Prostate gland (tissue), 2 donors: ENCODE results near the gene AQP5.

Experiments
- CTCF ChIP-seq, 4 experiments: fragments of 200-600 bp in 2 of 4; fragments of 450-650 bp in 2 of 4; sonication (generic) in 2 of 4; IDR thresholded peaks; 1 replicate in 3 of 4; 2 replicates in 1 of 4; pipeline ENCODE4 v1.5.1; 2016 to 2019; ENCODE audit warnings: antibody characterized with exemption in 4 of 4, mild to moderate bottlenecking in 2 of 4, moderate library complexity in 2 of 4
- POLR2A ChIP-seq: fragments of 450-650 bp; IDR thresholded peaks from one replicate; pipeline ENCODE4 v1.6.1; 2016; ENCODE audit warnings: antibody characterized with exemption, mild to moderate bottlenecking

DNA sequence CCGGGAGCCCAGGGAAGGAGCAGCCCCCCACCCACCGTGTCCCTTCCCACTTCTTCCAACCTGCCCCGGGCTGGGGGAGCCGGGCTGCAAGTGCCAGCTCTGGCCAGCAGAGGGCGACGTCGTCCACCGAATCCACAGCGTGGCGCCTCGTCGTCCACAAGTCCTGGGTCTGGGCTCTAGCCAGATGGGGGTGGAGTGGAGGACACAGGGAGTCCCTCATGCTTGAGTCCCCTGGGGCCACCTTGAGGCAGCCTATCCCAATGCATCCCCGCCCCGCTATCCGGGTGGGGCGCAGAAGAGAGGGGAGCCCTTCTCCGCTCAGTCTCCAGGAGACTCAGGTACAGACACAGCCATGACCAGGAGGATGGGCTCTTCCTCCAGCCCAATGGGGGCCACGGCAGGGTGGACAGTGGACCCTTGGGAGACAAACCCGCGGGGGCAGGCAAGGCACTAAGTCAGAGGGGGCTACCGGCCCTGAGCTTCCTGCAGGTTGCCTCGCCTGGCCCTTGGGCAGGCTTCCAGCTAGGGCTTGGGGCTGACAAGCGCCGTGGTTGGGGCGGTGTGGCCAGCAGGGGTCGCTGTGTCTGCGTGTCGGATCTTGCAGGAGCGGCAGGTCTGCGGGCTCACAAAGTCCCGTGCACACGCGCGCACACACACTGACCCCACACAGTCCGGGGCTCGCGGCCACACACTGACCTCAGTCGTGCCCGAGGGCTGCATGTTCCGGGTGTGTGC is 5.5 kb downstream of the AQP5 start:
- TF ChIP-seq CTCF (IDR thresholded peaks at IDR 0.05) (peak; percentile 72 to 94 (median 86)), POLR2A (peak; percentile 9)
